ENCODE data around the gene CASP10. TPM values are rescaled to one million over a fixed set of nuclear protein-coding genes. Genes with fewer than 3 reads are reported as not detected.

The CASP10 gene
- total RNA-seq, 1 experiment from 2014 or later = 2.8 TPM

- no peak for TF ChIP-seq ATF6 (CRISPR knock-in tag; IDR thresholded peaks at IDR 0.05)
- TF ChIP-seq MLX (CRISPR knock-in tag; IDR thresholded peaks at IDR 0.05) = no peak
Observed at GRCh38 chr2:201276511-201276910, 93.6 kb downstream of the CASP10 start (continued).

Other genes with a start within 250 kb of the CASP10 start
- gene ORC2, start 219.5 kb upstream of the CASP10 start, total RNA-seq (2021) = 54.9 to 57.9 TPM (median 56.0 TPM) in 3 replicates
- 8.8 to 10.4 TPM (median 9.1 TPM) in 3 replicates for gene HYCC2, start 111.5 kb upstream of the CASP10 start, total RNA-seq (2021)
- 65.5 to 70.9 TPM (median 66.8 TPM) in 3 replicates for gene NDUFB3, start 111.1 kb upstream of the CASP10 start, total RNA-seq (2021)
- 18.2 to 21.5 TPM (median 19.9 TPM) in 3 replicates for gene CFLAR, start 67.0 kb upstream of the CASP10 start, total RNA-seq (2021)
- 3.3 to 4.8 TPM (median 4.4 TPM) in 3 replicates for gene CASP8, start 77.4 kb downstream of the CASP10 start, total RNA-seq (2021)
- gene FLACC1, start 174.2 kb downstream of the CASP10 start, total RNA-seq (2021) = 0.17 to 0.62 TPM (median 0.23 TPM) in 3 replicates

All from WTC11 (cell line).